ENCODE data around the gene EEF1AKMT3.

Gene EEF1AKMT3

DNA sequence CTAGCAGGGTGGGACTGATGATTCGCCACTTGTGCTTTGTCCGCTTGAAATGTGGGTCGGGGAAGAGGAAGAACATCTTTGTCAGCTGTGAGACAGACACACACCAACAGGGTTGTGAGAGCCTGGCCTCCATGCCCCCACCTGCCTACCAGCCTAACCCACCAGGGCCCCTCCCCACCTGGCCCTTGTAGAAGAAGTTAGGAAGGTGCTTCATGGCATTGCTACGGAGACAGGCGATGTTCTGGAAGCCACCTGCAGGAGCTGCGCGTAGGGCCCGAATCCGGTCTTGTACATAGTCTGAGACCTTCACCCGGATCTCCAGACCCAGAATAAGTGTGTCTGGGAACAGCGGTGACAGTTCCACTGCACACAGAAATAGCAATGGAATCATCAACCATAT is 2.8 kb upstream of the EEF1AKMT3 start:
- H3K27me3 ChIP-seq (ENCODE audit: insufficient read depth, low read length, poor library complexity) = no peaks in the 10 kb centered on the region
- peaks cover 25% of the 10 kb centered on the region for H3K4me1 ChIP-seq (ENCODE audit: insufficient read depth, low read length)
- no peak for TF ChIP-seq EZH2 (IDR thresholded peaks at IDR 0.05; ENCODE audit: borderline replicate concordance, low read depth, low read length, severe bottlenecking)
- TF ChIP-seq, protein P1, sequence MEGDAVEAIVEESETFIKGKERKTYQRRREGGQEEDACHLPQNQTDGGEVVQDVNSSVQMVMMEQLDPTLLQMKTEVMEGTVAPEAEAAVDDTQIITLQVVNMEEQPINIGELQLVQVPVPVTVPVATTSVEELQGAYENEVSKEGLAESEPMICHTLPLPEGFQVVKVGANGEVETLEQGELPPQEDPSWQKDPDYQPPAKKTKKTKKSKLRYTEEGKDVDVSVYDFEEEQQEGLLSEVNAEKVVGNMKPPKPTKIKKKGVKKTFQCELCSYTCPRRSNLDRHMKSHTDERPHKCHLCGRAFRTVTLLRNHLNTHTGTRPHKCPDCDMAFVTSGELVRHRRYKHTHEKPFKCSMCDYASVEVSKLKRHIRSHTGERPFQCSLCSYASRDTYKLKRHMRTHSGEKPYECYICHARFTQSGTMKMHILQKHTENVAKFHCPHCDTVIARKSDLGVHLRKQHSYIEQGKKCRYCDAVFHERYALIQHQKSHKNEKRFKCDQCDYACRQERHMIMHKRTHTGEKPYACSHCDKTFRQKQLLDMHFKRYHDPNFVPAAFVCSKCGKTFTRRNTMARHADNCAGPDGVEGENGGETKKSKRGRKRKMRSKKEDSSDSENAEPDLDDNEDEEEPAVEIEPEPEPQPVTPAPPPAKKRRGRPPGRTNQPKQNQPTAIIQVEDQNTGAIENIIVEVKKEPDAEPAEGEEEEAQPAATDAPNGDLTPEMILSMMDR (IDR thresholded peaks at IDR 0.05; ENCODE audit: borderline replicate concordance, extremely low read depth, low read length, poor library complexity, severe bottlenecking) = no peak
- no peaks in the 10 kb centered on the region for H3K9me3 ChIP-seq (ENCODE audit: insufficient read depth, low read length, severe bottlenecking)
- no peak overlapping the region for H3K27ac ChIP-seq (ENCODE audit: low read length)
- peaks cover 29% of the 10 kb centered on the region for H3K36me3 ChIP-seq (ENCODE audit: insufficient read depth, low read length)
- H4K20me1 ChIP-seq (ENCODE audit: insufficient read depth, low read length) = no peaks in the 10 kb centered on the region
- DNase-seq (no peak), ATAC-seq (ENCODE audit: insufficient read depth, low read depth) (no peak)
- H3K79me2 ChIP-seq (ENCODE audit: insufficient read depth, low read length) = peaks cover 15% of the 10 kb centered on the region
- H3K9ac ChIP-seq (ENCODE audit: low read depth, low read length) = no peak overlapping the region
- 0 out of 2 replicates have a peak overlapping the region, but pooled peaks have one; percentile 7 for H3K4me2 ChIP-seq (ENCODE audit: insufficient read depth, low read length)
- H2AFZ ChIP-seq (ENCODE audit: low read depth, low read length) = no peak overlapping the region
- H3K4me3 ChIP-seq (ENCODE audit: low read depth in 1 of 2, low read length in 2 of 2) = no peak overlapping the region

DNA sequence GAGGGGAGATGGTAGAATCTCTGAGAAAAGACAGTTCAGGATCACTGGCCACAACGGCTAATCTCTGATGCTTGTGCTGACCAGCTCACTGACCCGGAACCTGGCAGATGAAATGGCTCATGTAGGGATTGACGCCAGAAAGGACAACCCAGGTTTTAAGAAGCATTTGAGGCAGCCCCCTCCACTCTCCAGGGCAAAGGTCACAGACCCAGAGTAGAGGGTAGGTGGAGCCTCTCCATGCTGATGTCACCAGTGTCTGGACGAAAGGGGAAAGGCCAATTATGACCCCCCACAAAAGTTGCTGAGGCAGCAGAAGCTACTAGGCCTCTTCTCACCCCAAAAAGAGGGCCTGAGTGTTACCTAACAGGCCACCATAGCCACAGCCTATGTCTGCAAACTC is 1.7 kb upstream of the EEF1AKMT3 start:
- peak overlapping the region; percentile 88; the same call in 1 of the 2 replicates for H3K27ac ChIP-seq (ENCODE audit: low read length)
- H3K4me3 ChIP-seq (ENCODE audit: low read depth in 1 of 2, low read length in 2 of 2) = peak overlapping the region; percentile 56 to 85; a peak in 3 of 4 replicates
- peaks cover 25% of the 10 kb centered on the region for H3K4me1 ChIP-seq (ENCODE audit: insufficient read depth, low read length)
- H3K9me3 ChIP-seq (ENCODE audit: insufficient read depth, low read length, severe bottlenecking) = no peaks in the 10 kb centered on the region
- no peaks in the 10 kb centered on the region for H4K20me1 ChIP-seq (ENCODE audit: insufficient read depth, low read length)
- H3K27me3 ChIP-seq (ENCODE audit: insufficient read depth, low read length, poor library complexity) = no peaks in the 10 kb centered on the region
- H3K79me2 ChIP-seq (ENCODE audit: insufficient read depth, low read length) = peaks cover 15% of the 10 kb centered on the region
- H3K4me2 ChIP-seq (ENCODE audit: insufficient read depth, low read length) = peak overlapping the region; percentile 96
- H2AFZ ChIP-seq (ENCODE audit: low read depth, low read length) = 0 out of 2 replicates have a peak overlapping the region, but pooled peaks have one; percentile 96
- no peak for DNase-seq
- no peak for ATAC-seq (ENCODE audit: insufficient read depth, low read depth)
- peak overlapping the region; percentile 81 for H3K9ac ChIP-seq (ENCODE audit: low read depth, low read length)
- peaks cover 29% of the 10 kb centered on the region for H3K36me3 ChIP-seq (ENCODE audit: insufficient read depth, low read length)
- TF ChIP-seq EZH2 (IDR thresholded peaks at IDR 0.05; ENCODE audit: borderline replicate concordance, low read depth, low read length, severe bottlenecking) = no peak
- TF ChIP-seq, protein P1 (IDR thresholded peaks at IDR 0.05; ENCODE audit: borderline replicate concordance, extremely low read depth, low read length, poor library complexity, severe bottlenecking) = no peak

DNA sequence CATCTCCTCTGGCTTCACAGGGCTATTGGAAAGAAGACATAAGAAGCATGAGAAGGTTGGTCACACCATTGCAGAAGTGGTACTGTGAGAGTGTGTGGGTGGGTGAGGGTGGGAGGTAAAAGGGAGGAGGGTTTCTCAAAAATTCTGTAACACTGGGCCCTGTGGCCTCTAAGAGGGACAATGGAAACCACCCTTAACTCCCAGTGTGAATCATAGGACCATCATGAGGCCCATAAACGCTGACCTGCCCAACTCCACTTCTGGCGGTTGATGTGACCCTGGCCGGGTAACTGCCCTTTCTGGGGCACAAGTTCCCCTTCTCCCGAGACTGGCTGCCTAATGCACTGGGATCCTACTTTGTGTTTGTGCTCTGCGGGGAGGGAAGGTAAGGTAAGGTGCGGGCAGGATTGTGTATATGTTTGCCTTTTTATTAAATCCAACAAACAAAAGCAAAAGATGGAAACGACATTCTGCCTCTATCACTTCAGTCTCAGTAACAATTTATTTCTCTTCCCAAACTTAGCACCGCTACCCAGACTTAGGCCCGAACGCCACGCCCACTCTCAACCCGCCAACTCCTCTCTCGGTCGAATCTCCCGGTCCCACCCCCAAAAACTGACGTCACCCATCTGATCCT is 1.1 kb upstream of the EEF1AKMT3 start:
- Histone ChIP-seq H3K9me3 (ENCODE audit: insufficient read depth, low read length, severe bottlenecking) (no peaks in the 10 kb centered on the region), H2AFZ (ENCODE audit: low read depth, low read length) (peak overlapping the region; percentile 96), H3K9ac (ENCODE audit: low read depth, low read length) (peak overlapping the region; percentile 81), H3K27me3 (ENCODE audit: insufficient read depth, low read length, poor library complexity) (no peaks in the 10 kb centered on the region), H4K20me1 (ENCODE audit: insufficient read depth, low read length) (no peaks in the 10 kb centered on the region), H3K4me3 (ENCODE audit: low read depth in 1 of 2, low read length in 2 of 2) (peak overlapping the region; percentile 56 to 85; a peak in 3 of 4 replicates), H3K36me3 (ENCODE audit: insufficient read depth, low read length) (peaks cover 29% of the 10 kb centered on the region), H3K27ac (ENCODE audit: low read length) (peak overlapping the region; percentile 88), H3K4me1 (ENCODE audit: insufficient read depth, low read length) (peaks cover 25% of the 10 kb centered on the region), H3K4me2 (ENCODE audit: insufficient read depth, low read length) (peak overlapping the region; percentile 96), H3K79me2 (ENCODE audit: insufficient read depth, low read length) (peaks cover 15% of the 10 kb centered on the region)
- TF ChIP-seq, protein P1 (IDR thresholded peaks at IDR 0.05; ENCODE audit: borderline replicate concordance, extremely low read depth, low read length, poor library complexity, severe bottlenecking) = no peak
- ATAC-seq (ENCODE audit: insufficient read depth, low read depth) (peak; percentile 81), DNase-seq (peak; percentile 94)

Measured in DND-41 (cell line).